ENCODE results near the gene H2AZ1.

GRCh38 chr4:99961711-99962110 is 11.6 kb upstream of the H2AZ1 start:
- TF ChIP-seq, protein P1, sequence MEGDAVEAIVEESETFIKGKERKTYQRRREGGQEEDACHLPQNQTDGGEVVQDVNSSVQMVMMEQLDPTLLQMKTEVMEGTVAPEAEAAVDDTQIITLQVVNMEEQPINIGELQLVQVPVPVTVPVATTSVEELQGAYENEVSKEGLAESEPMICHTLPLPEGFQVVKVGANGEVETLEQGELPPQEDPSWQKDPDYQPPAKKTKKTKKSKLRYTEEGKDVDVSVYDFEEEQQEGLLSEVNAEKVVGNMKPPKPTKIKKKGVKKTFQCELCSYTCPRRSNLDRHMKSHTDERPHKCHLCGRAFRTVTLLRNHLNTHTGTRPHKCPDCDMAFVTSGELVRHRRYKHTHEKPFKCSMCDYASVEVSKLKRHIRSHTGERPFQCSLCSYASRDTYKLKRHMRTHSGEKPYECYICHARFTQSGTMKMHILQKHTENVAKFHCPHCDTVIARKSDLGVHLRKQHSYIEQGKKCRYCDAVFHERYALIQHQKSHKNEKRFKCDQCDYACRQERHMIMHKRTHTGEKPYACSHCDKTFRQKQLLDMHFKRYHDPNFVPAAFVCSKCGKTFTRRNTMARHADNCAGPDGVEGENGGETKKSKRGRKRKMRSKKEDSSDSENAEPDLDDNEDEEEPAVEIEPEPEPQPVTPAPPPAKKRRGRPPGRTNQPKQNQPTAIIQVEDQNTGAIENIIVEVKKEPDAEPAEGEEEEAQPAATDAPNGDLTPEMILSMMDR (IDR thresholded peaks at IDR 0.05; ENCODE audit: borderline replicate concordance, extremely low read depth, low read length, poor library complexity, severe bottlenecking) = no peak
- no peak for TF ChIP-seq EZH2 (IDR thresholded peaks at IDR 0.05; ENCODE audit: borderline replicate concordance, low read depth, low read length, severe bottlenecking)
